ENCODE data around the gene SNX2. TPM values are rescaled to one million over a fixed set of nuclear protein-coding genes. Genes with fewer than 3 reads are reported as not detected.

The SNX2 gene, protein sequence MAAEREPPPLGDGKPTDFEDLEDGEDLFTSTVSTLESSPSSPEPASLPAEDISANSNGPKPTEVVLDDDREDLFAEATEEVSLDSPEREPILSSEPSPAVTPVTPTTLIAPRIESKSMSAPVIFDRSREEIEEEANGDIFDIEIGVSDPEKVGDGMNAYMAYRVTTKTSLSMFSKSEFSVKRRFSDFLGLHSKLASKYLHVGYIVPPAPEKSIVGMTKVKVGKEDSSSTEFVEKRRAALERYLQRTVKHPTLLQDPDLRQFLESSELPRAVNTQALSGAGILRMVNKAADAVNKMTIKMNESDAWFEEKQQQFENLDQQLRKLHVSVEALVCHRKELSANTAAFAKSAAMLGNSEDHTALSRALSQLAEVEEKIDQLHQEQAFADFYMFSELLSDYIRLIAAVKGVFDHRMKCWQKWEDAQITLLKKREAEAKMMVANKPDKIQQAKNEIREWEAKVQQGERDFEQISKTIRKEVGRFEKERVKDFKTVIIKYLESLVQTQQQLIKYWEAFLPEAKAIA
- total RNA-seq (65.3 TPM), polyA plus RNA-seq (100 to 1,000 TPM in 3 of 4 donors, 10 to 100 TPM in 1; 95.3 to 124 (median 111) TPM)

DNA sequence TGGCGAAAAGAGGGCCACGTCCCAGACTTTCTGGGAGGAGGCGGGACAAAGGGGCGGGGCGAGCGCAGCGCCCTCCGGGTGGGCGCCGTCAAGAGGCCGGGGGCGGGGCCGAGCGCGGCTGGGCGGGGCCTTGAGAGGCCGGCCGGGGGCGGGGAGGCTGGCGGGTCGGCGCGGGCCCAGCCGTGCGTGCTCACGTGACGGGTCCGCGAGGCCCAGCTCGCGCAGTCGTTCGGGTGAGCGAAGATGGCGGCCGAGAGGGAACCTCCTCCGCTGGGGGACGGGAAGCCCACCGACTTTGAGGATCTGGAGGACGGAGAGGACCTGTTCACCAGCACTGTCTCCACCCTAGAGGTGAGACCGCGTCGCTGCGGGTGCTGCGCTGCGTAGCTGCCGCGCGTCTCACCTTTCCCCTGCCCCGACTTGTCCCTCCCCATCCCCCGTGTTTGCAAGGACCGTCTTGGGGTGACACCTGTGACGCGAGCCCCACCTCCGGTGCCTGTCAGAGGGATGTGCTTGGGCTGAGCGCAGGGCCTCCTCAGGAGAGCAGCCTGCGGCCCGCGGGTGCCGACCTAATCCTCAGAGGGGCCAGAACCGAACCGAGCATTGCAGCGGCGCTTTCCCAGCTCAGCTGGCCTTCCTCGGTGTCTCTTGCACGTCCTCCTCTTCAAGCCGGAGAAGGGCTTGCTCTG, at the start of gene SNX2:
Gene SNX2 (plus strand): TSS at position 220 of the 689 bp plus-strand sequence. CDS start 24 bp downstream, at position 244.
- Histone ChIP-seq H3K4me3 (ENCODE audit: low read depth, low read length) (peak within 1 kb of the TSS; percentile 90), H3K9me3 (ENCODE audit: control insufficient read depth in 2 of 2, low read length in 2 of 2) (no peaks in the 10 kb centered on the region), H3K36me3 (ENCODE audit: control insufficient read depth, insufficient read depth, low read length) (no peaks in the 10 kb centered on the region), H3K4me1 (ENCODE audit: control insufficient read depth, insufficient read depth, low read length, poor library complexity, severe bottlenecking) (peaks cover 30% of the 10 kb centered on the region), H3K27ac (ENCODE audit: insufficient read depth, low read length, poor library complexity, severe bottlenecking) (peak within 1 kb of the TSS; percentile 81), H3K27me3 (ENCODE audit: control insufficient read depth, insufficient read depth, low read length) (peaks cover 4% of the 10 kb centered on the region)
- Mint-ChIP-seq H3K27ac (peak within 1 kb of the TSS; percentile 96), H3K4me3 (peak within 1 kb of the TSS; percentile 92 to 97 (median 95)), H3K36me3 (peaks cover 9% of the 10 kb centered on the region), H3K9me3 (peaks cover 0 to 2% (median 0%) of the 10 kb centered on the region in 7 donors), H3K4me1 (peaks cover 30 to 52% (median 38%) of the 10 kb centered on the region in 4 donors), H3K27me3 (peaks cover 21% of the 10 kb centered on the region)
- peak; percentile 83 to 92 (median 86) for DNase-seq
- ATAC-seq (ENCODE audit: low read depth in 2 of 2), result peak; percentile 90

DNA sequence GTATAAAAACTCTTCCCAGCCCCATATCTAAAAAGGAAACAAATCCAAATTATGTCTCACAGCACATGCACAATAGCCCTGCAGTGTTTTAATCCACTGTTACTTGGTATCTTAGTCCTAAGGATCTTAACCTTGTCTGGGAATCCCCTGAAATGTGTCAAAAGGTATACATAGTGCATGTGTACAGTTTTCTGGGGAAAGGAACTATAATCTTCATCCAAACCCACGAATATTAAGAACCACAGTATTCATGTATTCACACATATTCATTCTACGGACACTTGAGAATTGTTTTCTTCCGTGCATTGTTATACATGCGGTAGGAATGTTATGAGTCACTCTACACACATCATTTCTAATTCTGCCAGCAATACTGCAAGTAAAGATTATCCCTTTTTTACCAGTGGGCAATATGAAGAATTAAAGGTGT, 47.8 kb upstream of the SNX2 start:
- Histone ChIP-seq H3K9me3 (ENCODE audit: control insufficient read depth in 2 of 2, low read length in 2 of 2) (no peaks in the 10 kb centered on the region), H3K36me3 (ENCODE audit: control insufficient read depth, insufficient read depth, low read length) (no peaks in the 10 kb centered on the region), H3K27ac (ENCODE audit: insufficient read depth, low read length, poor library complexity, severe bottlenecking) (no peak overlapping the region), H3K27me3 (ENCODE audit: control insufficient read depth, insufficient read depth, low read length) (peaks cover 10% of the 10 kb centered on the region), H3K4me3 (ENCODE audit: low read depth, low read length) (no peak overlapping the region), H3K4me1 (ENCODE audit: control insufficient read depth, insufficient read depth, low read length, poor library complexity, severe bottlenecking) (no peaks in the 10 kb centered on the region)
- H3K36me3 Mint-ChIP-seq, result no peaks in the 10 kb centered on the region
- H3K4me1 Mint-ChIP-seq, result no peaks in the 10 kb centered on the region
- peaks cover 21% of the 10 kb centered on the region for H3K27me3 Mint-ChIP-seq
- H3K4me3 Mint-ChIP-seq, result no peak overlapping the region
- ATAC-seq (ENCODE audit: low read depth in 2 of 2) (no peak), DNase-seq (no peak)
- peaks cover 0 to 2% (median 0%) of the 10 kb centered on the region in 7 donors for H3K9me3 Mint-ChIP-seq
- H3K27ac Mint-ChIP-seq, result no peak overlapping the region

DNA sequence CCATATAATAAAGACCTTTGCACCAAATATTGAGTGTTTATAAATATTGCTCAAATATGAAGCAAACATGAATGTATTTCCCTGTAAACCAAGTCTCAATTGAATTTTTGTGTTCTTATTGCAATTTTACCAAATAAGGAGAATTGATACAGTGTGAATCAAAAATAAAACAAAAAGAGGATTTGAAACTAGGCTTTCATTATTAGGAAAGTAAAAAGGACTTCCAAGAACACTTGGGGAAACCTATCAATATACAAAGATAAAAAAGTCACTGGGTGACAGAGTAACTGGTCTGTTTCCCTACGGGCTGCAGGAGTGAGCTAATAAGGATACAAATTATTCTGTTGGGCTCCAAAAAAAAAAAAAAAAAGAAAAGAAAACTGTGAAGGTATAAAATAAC, 44.8 kb upstream of the SNX2 start:
- Histone ChIP-seq H3K4me3 (ENCODE audit: low read depth, low read length) (no peak overlapping the region), H3K4me1 (ENCODE audit: control insufficient read depth, insufficient read depth, low read length, poor library complexity, severe bottlenecking) (no peaks in the 10 kb centered on the region), H3K27me3 (ENCODE audit: control insufficient read depth, insufficient read depth, low read length) (peaks cover 6% of the 10 kb centered on the region), H3K36me3 (ENCODE audit: control insufficient read depth, insufficient read depth, low read length) (no peaks in the 10 kb centered on the region), H3K9me3 (ENCODE audit: control insufficient read depth in 2 of 2, low read length in 2 of 2) (no peaks in the 10 kb centered on the region), H3K27ac (ENCODE audit: insufficient read depth, low read length, poor library complexity, severe bottlenecking) (no peak overlapping the region)
- Mint-ChIP-seq H3K4me1 (no peaks in the 10 kb centered on the region), H3K27me3 (peaks cover 15% of the 10 kb centered on the region), H3K36me3 (no peaks in the 10 kb centered on the region), H3K27ac (no peak overlapping the region), H3K9me3 (peaks cover 0 to 4% (median 0%) of the 10 kb centered on the region in 7 donors), H3K4me3 (no peak overlapping the region)
- ATAC-seq (ENCODE audit: low read depth in 2 of 2) (no peak), DNase-seq (no peak)

DNA sequence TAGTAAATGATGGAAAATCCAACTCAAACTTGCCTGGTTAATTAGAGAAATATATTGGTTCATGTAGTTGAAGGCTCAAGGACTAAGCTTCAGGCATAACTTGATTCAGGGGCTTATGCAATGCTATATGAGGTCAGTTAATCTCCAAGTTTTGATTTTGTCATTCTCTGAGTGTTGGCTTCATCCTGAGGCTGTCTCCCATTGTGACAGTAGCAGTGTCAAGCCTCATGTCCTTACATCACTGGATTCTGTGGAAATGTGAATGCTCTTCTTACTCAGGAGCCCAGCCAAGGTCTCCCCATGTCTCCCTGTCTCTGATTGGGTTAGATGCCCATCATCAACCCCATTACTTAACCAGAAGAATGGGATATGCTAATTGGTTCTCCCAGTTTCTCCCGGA, 44.4 kb upstream of the SNX2 start:
- H3K4me1 ChIP-seq (ENCODE audit: control insufficient read depth, insufficient read depth, low read length, poor library complexity, severe bottlenecking), result no peaks in the 10 kb centered on the region
- H3K4me3 Mint-ChIP-seq, result no peak overlapping the region
- H3K36me3 Mint-ChIP-seq, result no peaks in the 10 kb centered on the region
- ATAC-seq (ENCODE audit: low read depth in 2 of 2) (no peak), DNase-seq (no peak)
- H3K36me3 ChIP-seq (ENCODE audit: control insufficient read depth, insufficient read depth, low read length), result no peaks in the 10 kb centered on the region
- H3K27ac Mint-ChIP-seq, result no peak overlapping the region
- H3K4me3 ChIP-seq (ENCODE audit: low read depth, low read length), result no peak overlapping the region
- peaks cover 6% of the 10 kb centered on the region for H3K27me3 ChIP-seq (ENCODE audit: control insufficient read depth, insufficient read depth, low read length)
- peaks cover 0 to 4% (median 3%) of the 10 kb centered on the region in 7 donors for H3K9me3 Mint-ChIP-seq
- no peaks in the 10 kb centered on the region for H3K9me3 ChIP-seq (ENCODE audit: control insufficient read depth in 2 of 2, low read length in 2 of 2)
- no peaks in the 10 kb centered on the region for H3K4me1 Mint-ChIP-seq
- H3K27me3 Mint-ChIP-seq, result peaks cover 16% of the 10 kb centered on the region
- H3K27ac ChIP-seq (ENCODE audit: insufficient read depth, low read length, poor library complexity, severe bottlenecking), result no peak overlapping the region

- Mint-ChIP-seq H3K9me3 (peaks cover 0 to 6% (median 3%) of the 10 kb centered on the region in 7 donors), H3K27ac (peak overlapping the region in 1 of 3 donors; percentile 10), H3K4me1 (no peaks in the 10 kb centered on the region), H3K4me3 (no peak overlapping the region), H3K27me3 (peaks cover 44% of the 10 kb centered on the region), H3K36me3 (no peaks in the 10 kb centered on the region)
- Histone ChIP-seq H3K4me1 (ENCODE audit: control insufficient read depth, insufficient read depth, low read length, poor library complexity, severe bottlenecking) (no peaks in the 10 kb centered on the region), H3K4me3 (ENCODE audit: low read depth, low read length) (no peak overlapping the region), H3K27ac (ENCODE audit: insufficient read depth, low read length, poor library complexity, severe bottlenecking) (no peak overlapping the region), H3K27me3 (ENCODE audit: control insufficient read depth, insufficient read depth, low read length) (peaks cover 5% of the 10 kb centered on the region), H3K36me3 (ENCODE audit: control insufficient read depth, insufficient read depth, low read length) (no peaks in the 10 kb centered on the region), H3K9me3 (ENCODE audit: control insufficient read depth in 2 of 2, low read length in 2 of 2) (no peaks in the 10 kb centered on the region)
- ATAC-seq (ENCODE audit: low read depth in 2 of 2) (no peak), DNase-seq (no peak)
Measured at GRCh38 chr5:122736086-122736845, 38.6 kb upstream of the SNX2 start.

- no peaks in the 10 kb centered on the region for H3K4me1 Mint-ChIP-seq
- H3K9me3 Mint-ChIP-seq, result peaks cover 0 to 6% (median 4%) of the 10 kb centered on the region in 7 donors
- H3K36me3 Mint-ChIP-seq, result no peaks in the 10 kb centered on the region
- ATAC-seq (ENCODE audit: low read depth in 2 of 2), result no peak
- no peak overlapping the region for H3K27ac ChIP-seq (ENCODE audit: insufficient read depth, low read length, poor library complexity, severe bottlenecking)
- peaks cover 44% of the 10 kb centered on the region for H3K27me3 Mint-ChIP-seq
- H3K27ac Mint-ChIP-seq, result no peak overlapping the region
- no peaks in the 10 kb centered on the region for H3K4me1 ChIP-seq (ENCODE audit: control insufficient read depth, insufficient read depth, low read length, poor library complexity, severe bottlenecking)
- no peaks in the 10 kb centered on the region for H3K9me3 ChIP-seq (ENCODE audit: control insufficient read depth in 2 of 2, low read length in 2 of 2)
- no peak overlapping the region for H3K4me3 ChIP-seq (ENCODE audit: low read depth, low read length)
- DNase-seq, result no peak
- peaks cover 7% of the 10 kb centered on the region for H3K27me3 ChIP-seq (ENCODE audit: control insufficient read depth, insufficient read depth, low read length)
- no peaks in the 10 kb centered on the region for H3K36me3 ChIP-seq (ENCODE audit: control insufficient read depth, insufficient read depth, low read length)
- no peak overlapping the region for H3K4me3 Mint-ChIP-seq
Measured at GRCh38 chr5:122738088-122738487, 36.8 kb upstream of the SNX2 start.

GRCh38 chr5:122741681-122742080, 33.2 kb upstream of the SNX2 start:
- Histone ChIP-seq H3K27ac (ENCODE audit: insufficient read depth, low read length, poor library complexity, severe bottlenecking) (no peak overlapping the region), H3K4me3 (ENCODE audit: low read depth, low read length) (no peak overlapping the region), H3K27me3 (ENCODE audit: control insufficient read depth, insufficient read depth, low read length) (peaks cover 8% of the 10 kb centered on the region), H3K4me1 (ENCODE audit: control insufficient read depth, insufficient read depth, low read length, poor library complexity, severe bottlenecking) (no peaks in the 10 kb centered on the region), H3K9me3 (ENCODE audit: control insufficient read depth in 2 of 2, low read length in 2 of 2) (no peaks in the 10 kb centered on the region), H3K36me3 (ENCODE audit: control insufficient read depth, insufficient read depth, low read length) (no peaks in the 10 kb centered on the region)
- DNase-seq (no peak), ATAC-seq (ENCODE audit: low read depth in 2 of 2) (no peak)
- Mint-ChIP-seq H3K27ac (no peak overlapping the region), H3K36me3 (no peaks in the 10 kb centered on the region), H3K9me3 (peaks cover 0 to 4% (median 0%) of the 10 kb centered on the region in 7 donors), H3K4me1 (no peaks in the 10 kb centered on the region), H3K27me3 (peaks cover 41% of the 10 kb centered on the region), H3K4me3 (no peak overlapping the region)
